ENCODE data around the gene IRF1. TPM values are rescaled to one million over a fixed set of nuclear protein-coding genes. Genes with fewer than 3 reads are reported as not detected.
A peak's percentile ranks its signal among the peaks of the same experiment; 100 is the strongest.

The IRF1 gene
- total RNA-seq, 1 experiment from 2014 or later: 4.5 TPM

GRCh38 chr5:132469380-132470009, 21.1 kb downstream of the IRF1 start:
- DNase-seq: no peak
- no peaks in the 10 kb centered on the region for H3K27me3 ChIP-seq (ENCODE audit: control insufficient read depth, insufficient read depth, low read length)
- no peaks in the 10 kb centered on the region for H3K36me3 ChIP-seq (replicated peaks; ENCODE audit: control insufficient read depth, insufficient read depth, low read length)
- no peak overlapping the region for H3K4me3 ChIP-seq (ENCODE audit: insufficient read depth, low read depth, low read length)

DNA sequence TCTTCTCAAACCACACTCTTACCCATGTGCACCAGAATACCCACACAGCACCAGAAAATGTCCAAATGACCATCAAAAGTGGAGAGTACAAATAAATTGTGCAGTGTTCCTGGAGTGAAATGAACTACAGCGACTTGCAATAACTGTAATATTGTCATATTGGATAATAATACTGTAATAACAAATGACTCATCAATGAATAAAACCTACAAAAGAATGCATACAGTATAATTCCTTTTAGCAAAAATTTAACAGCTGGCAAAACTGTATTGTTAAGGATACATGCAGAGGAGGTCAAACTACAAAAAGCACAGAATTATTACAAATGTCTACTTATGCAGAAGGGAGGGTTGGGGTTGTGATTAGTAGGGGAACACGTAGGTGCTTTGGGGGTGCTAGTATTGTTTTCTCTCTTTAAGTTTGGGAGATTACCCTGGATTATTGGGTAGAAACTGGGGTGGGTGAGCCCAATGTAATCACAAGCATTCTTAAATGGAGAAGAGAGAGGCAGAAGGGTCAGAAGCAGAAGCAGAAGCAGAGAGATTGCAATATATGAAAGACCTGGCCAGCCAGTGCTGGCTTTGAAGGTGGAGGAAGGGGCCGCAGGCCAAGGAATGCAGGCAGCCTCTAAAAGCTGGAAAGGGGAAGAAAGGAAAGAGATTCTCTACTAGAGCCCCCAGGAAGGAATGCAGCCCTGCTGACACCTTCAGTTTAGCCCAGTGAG, 21.8 kb downstream of the IRF1 start:
- Histone ChIP-seq H3K27me3 (ENCODE audit: control insufficient read depth, insufficient read depth, low read length) (no peaks in the 10 kb centered on the region), H3K4me3 (ENCODE audit: insufficient read depth, low read depth, low read length) (no peak overlapping the region), H3K36me3 (replicated peaks; ENCODE audit: control insufficient read depth, insufficient read depth, low read length) (no peaks in the 10 kb centered on the region)
- DNase-seq: no peak

- Histone ChIP-seq H3K27me3 (ENCODE audit: control insufficient read depth, insufficient read depth, low read length) (no peaks in the 10 kb centered on the region), H3K36me3 (replicated peaks; ENCODE audit: control insufficient read depth, insufficient read depth, low read length) (no peaks in the 10 kb centered on the region), H3K4me3 (ENCODE audit: insufficient read depth, low read depth, low read length) (no peak overlapping the region)
- no peak for DNase-seq
Measured at GRCh38 chr5:132467287-132467984, 23.1 kb downstream of the IRF1 start.

DNA sequence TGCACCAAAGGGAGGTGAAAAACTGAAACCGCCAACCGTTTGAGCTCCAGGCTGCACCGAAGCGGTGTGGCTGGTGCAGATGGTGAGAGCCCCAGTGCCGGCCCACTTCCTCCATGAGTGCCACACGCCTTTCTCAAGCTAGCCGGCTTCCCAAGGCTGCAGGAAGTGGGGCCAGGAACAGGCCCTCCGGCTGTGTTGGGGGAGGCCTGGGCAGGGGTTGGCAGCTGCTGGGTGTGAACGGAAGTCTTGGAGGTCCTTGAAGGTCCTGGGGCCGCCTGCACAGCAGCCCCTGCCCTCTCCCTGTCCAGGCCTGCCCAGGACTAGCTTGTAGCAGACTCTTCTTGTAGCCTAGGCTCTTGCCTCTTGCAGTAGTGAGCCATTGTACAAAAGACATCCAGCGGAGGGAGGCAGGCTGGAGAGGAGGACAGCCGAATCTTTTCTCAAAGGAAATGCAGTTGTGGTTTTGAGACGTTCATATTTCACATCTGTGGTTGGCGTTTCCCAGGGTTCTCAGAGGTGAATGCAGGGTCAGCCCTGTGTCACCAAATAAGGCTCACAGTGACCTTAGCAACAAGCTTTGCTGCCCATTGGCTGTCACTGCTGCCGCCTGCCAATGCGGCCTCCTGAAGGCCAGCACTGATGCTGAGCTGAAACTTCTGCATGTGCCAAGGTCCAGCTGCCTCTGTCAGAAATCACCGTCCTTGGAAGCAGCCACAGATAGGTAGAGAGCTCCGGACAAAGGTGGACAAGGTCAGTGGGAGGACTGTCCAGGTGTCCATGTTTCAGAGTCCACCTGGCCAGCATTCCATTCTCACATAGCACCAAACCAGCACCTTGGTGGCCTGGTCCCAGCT, 23.9 kb downstream of the IRF1 start:
- H3K27me3 ChIP-seq (ENCODE audit: control insufficient read depth, insufficient read depth, low read length): no peaks in the 10 kb centered on the region
- no peak for DNase-seq
- no peaks in the 10 kb centered on the region for H3K36me3 ChIP-seq (replicated peaks; ENCODE audit: control insufficient read depth, insufficient read depth, low read length)
- no peak overlapping the region for H3K4me3 ChIP-seq (ENCODE audit: insufficient read depth, low read depth, low read length)

DNA sequence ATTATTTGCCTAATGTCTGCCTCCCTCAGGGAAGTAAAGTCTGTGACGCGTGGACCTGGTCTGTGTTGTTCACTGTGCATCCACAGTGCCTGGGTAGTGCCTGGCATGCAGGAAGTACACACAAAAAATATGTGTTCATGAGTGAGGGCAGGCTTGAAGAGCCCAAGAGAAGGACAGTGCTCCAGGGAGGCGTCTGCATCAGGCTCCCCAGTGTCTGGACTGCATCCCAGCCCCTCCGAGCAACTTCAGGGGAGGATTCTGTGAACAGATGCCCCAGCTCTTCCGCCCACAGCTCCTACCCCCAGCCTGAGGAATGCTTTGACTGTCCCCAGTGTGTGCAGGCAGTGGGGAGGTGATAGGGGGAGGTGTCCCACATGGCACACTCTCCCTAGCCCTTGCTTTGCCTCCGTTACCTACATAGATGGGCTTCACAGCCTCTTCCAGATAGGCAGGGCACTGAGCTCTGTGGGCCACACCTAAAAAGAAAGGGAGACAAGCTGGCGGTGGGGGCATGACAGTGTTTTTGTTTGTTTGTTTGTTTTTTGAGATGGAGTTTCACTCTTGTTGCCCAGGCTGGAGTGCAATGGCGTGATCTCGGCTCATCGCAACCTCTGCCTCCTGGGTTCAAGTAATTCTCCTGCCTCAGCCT, 25.4 kb downstream of the IRF1 start:
- Histone ChIP-seq H3K27me3 (ENCODE audit: control insufficient read depth, insufficient read depth, low read length) (no peaks in the 10 kb centered on the region), H3K36me3 (replicated peaks; ENCODE audit: control insufficient read depth, insufficient read depth, low read length) (no peaks in the 10 kb centered on the region), H3K4me3 (ENCODE audit: insufficient read depth, low read depth, low read length) (no peak overlapping the region)
- DNase-seq: no peak

- peak; percentile 69 for DNase-seq
- H3K27me3 ChIP-seq (ENCODE audit: control insufficient read depth, insufficient read depth, low read length): no peaks in the 10 kb centered on the region
Measured at GRCh38 chr5:132464156-132464939, 26.2 kb downstream of the IRF1 start.

DNA sequence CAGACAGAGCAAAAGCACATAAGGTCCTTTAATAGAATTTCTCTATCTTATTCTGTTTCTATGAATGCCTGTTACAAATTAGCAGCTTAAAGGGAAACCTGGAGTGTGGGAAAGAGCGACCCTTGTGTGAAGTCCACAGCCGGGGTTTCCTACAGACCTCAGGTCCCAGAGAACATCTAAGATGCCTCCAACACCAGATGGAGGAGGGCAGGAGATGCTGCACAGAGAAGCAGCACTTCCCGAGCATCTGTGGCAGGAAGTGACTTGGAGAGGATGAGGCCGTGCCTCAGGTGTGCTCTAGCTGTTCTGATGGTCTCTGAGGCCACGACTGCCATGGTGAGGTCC, 26.8 kb downstream of the IRF1 start:
- H3K27me3 ChIP-seq (ENCODE audit: control insufficient read depth, insufficient read depth, low read length): no peaks in the 10 kb centered on the region

More at GRCh38 chr5:132464156-132464939, 26.2 kb downstream of the IRF1 start:
- Histone ChIP-seq H3K4me3 (ENCODE audit: insufficient read depth, low read depth, low read length) (no peak overlapping the region), H3K36me3 (replicated peaks; ENCODE audit: control insufficient read depth, insufficient read depth, low read length) (no peaks in the 10 kb centered on the region)

GRCh38 chr5:132462856-132463745, 27.5 kb downstream of the IRF1 start:
- Histone ChIP-seq H3K4me3 (ENCODE audit: insufficient read depth, low read depth, low read length) (no peak overlapping the region), H3K36me3 (replicated peaks; ENCODE audit: control insufficient read depth, insufficient read depth, low read length) (no peaks in the 10 kb centered on the region), H3K27me3 (ENCODE audit: control insufficient read depth, insufficient read depth, low read length) (no peaks in the 10 kb centered on the region)
- no peak for DNase-seq

More for the DNA sequence above, 26.8 kb downstream of the IRF1 start:
- no peak for DNase-seq
- H3K4me3 ChIP-seq (ENCODE audit: insufficient read depth, low read depth, low read length): no peak overlapping the region
- H3K36me3 ChIP-seq (replicated peaks; ENCODE audit: control insufficient read depth, insufficient read depth, low read length): no peaks in the 10 kb centered on the region

GRCh38 chr5:132462333-132462732, 28.2 kb downstream of the IRF1 start:
- no peak for DNase-seq
- Histone ChIP-seq H3K4me3 (ENCODE audit: insufficient read depth, low read depth, low read length) (no peak overlapping the region), H3K36me3 (replicated peaks; ENCODE audit: control insufficient read depth, insufficient read depth, low read length) (no peaks in the 10 kb centered on the region), H3K27me3 (ENCODE audit: control insufficient read depth, insufficient read depth, low read length) (no peaks in the 10 kb centered on the region)

DNA sequence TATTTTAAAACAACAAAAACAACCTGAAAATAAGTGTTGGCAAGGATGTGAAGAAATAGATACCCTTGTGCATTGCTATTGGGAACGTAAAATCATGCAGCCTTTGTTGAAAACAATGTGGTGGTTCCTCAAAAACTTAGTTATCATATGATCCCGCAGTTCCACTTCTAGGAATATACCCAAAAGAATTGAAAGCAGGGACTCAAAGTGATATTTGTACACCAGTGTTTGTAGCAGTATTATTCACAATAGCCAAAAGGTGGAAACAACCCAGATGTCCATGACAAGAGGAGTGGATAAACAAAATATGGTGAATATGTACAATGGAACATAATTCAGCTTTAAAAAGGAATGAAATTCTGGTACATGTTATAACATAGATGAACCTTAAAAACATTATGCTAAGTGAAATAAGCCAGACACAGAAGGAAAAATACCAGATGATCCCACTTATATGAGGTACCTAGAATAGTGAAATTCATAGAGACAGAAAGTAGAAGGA, 29.0 kb downstream of the IRF1 start:
- no peak for DNase-seq
- no peaks in the 10 kb centered on the region for H3K36me3 ChIP-seq (replicated peaks; ENCODE audit: control insufficient read depth, insufficient read depth, low read length)
- H3K4me3 ChIP-seq (ENCODE audit: insufficient read depth, low read depth, low read length): no peak overlapping the region
- H3K27me3 ChIP-seq (ENCODE audit: control insufficient read depth, insufficient read depth, low read length): no peaks in the 10 kb centered on the region

DNA sequence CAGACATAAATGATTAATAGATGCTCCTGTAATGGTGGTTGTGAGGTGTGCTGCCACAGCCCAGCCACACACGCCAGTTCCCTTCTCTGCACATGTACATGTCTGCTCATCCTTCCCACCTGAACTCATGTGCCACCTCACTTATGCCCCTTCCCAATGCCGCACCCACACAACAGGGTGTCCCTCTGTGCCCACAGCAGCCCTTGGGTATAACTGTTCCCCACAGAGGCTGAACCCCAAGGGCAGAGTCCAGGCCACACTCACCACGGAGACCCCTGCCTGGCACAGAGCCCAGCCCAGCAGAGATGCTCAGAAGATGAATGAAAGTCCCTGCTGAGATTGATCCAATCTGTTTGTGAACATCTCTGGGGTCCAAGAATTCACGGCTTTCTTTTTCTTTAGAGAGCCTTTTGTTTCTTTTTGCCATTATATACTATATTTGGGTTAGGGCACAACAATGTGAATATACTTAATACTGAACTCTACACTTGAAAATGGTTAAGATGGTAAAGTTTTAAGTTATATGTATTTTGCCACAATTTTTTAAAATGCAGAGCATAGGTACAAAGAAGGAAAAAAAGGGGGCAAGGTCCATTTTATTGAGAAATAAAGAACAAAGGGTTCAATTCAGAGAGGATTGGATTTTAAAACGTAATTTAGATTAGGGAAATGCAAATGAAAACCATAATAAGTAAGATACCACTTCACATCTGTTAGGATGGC, 29.6 kb downstream of the IRF1 start:
- no peak overlapping the region for H3K4me3 ChIP-seq (ENCODE audit: insufficient read depth, low read depth, low read length)
- no peaks in the 10 kb centered on the region for H3K36me3 ChIP-seq (replicated peaks; ENCODE audit: control insufficient read depth, insufficient read depth, low read length)
- H3K27me3 ChIP-seq (ENCODE audit: control insufficient read depth, insufficient read depth, low read length): no peaks in the 10 kb centered on the region
- DNase-seq: no peak
